LNCAP (cell line): ENCODE measurements around the gene HEG1.

Experiments used
- CTCF ChIP-seq: fragments of 450-650 bp; IDR thresholded peaks from 2 replicates; pipeline ENCODE4 v1.5.1; 2017; ENCODE audit warnings: mild to moderate bottlenecking

Gene HEG1

GRCh38 chr3:125042725-125043406, 12.9 kb downstream of the HEG1 start:
- no peak for TF ChIP-seq CTCF

GRCh38 chr3:125039131-125040100, 16.4 kb downstream of the HEG1 start:
- TF ChIP-seq CTCF: no peak

GRCh38 chr3:125037498-125038150, 18.2 kb downstream of the HEG1 start:
- TF ChIP-seq CTCF: no peak

GRCh38 chr3:125035217-125035616, 20.6 kb downstream of the HEG1 start:
- TF ChIP-seq CTCF: no peak

- no peak for TF ChIP-seq CTCF
These were observed 22.2 kb downstream of the HEG1 start for GRCh38 chr3:125033616-125034015.

- no peak for TF ChIP-seq CTCF
These were observed 22.7 kb downstream of the HEG1 start for GRCh38 chr3:125033135-125033534.

- TF ChIP-seq CTCF: no peak
These were observed 23.1 kb downstream of the HEG1 start for GRCh38 chr3:125032683-125033082.
